Activated naive CD4-positive, alpha-beta T cell treated with anti-CD3 and anti-CD28 coated beads, Interleukin-2, amount 50 U/mL, for 24 hours (primary cell): ENCODE results near the gene CEP295NL.
"Not testable (repeated sequence)": the region's sequence is repeated elsewhere in the genome, so short reads cannot be mapped to it uniquely, and the experiment has no call there.

ENCODE experiments used
- H3K27ac Mint-ChIP-seq: one replicate; pipeline ENCODE4 v1.8.0; 2021; ENCODE audit warnings: mild to moderate bottlenecking, mixed read lengths
- H3K27me3 Mint-ChIP-seq: one replicate; pipeline ENCODE4 v1.8.0; 2021; ENCODE audit warnings: mixed read lengths
- H3K36me3 Mint-ChIP-seq: one replicate; pipeline ENCODE4 v1.8.0; 2021; ENCODE audit warnings: mixed read lengths
- H3K4me1 Mint-ChIP-seq: one replicate; pipeline ENCODE4 v1.8.0; 2021; ENCODE audit warnings: mixed read lengths
- H3K4me3 Mint-ChIP-seq: one replicate; pipeline ENCODE4 v1.8.0; 2021; ENCODE audit warnings: mild to moderate bottlenecking, mixed read lengths
- H3K9me3 Mint-ChIP-seq: one replicate; pipeline ENCODE4 v1.8.0; 2021; ENCODE audit warnings: mixed read lengths

The CEP295NL gene

DNA sequence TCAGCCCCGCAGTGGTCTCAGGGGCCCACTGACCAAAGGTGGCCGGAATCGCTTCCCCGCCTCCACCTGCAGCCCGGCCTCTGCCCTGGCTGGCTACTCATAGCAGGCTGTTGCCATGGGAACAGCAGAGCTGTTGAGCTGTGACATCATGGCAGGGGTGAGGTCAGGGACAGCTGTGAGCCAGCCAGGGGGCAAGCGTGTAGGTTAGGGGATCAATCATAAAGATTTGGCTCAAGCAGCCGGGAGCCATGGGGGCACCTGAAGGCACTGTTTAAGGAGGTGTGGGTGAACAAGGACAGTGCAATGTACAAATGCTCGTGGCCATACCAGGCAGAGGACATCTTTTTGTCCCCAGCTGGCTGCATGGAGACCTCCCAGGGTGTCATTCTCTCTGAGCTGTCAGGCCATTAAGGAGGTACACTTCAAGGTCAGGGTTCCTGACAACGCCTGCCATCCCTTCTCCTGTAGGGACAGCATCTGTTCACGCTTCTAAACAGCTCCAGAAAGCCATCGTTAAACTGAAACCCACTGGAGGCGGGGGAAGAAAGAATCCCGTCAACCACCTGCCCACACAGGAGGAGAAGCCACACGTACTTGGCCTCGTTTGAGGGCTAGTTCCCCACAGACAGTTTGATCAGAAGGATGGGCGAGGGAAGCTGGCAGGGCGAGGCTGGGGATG lies at the start of gene CEP295NL:
Gene CEP295NL, minus strand, starts transcription at position 101 of the 679 bp plus-strand sequence. CDS start 1,373 bp downstream, outside the sequence.
- H3K4me1 Mint-ChIP-seq: peaks cover 4% of the 10 kb centered on the region
- no peaks in the 10 kb centered on the region for H3K9me3 Mint-ChIP-seq
- no peak within 1 kb of the TSS for H3K4me3 Mint-ChIP-seq
- no peaks in the 10 kb centered on the region for H3K27me3 Mint-ChIP-seq
- H3K36me3 Mint-ChIP-seq: no peaks in the 10 kb centered on the region
- no peak within 1 kb of the TSS for H3K27ac Mint-ChIP-seq

DNA sequence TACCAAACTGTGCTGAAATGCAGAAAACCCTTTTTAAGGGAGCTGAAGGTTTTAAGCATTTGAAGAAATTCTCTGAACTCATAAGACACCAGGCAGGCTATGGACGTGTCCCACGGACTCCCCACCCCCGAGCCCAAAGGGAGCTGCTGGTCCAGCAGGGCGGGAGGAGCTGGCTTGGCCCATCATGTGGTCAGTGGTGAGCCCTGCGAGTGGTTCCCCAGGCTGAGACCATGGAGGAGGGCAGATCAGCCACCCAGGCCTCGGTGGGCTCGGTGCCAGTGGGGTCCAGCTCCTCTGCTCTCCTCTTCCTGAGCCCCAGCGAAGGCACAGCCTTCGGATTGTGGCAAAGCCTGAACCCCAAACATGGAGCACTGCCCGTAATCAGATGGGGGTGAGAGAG lies 49.7 kb upstream of the CEP295NL start:
- Mint-ChIP-seq H3K9me3 (no peaks in the 10 kb centered on the region), H3K27me3 (no peaks in the 10 kb centered on the region), H3K36me3 (no peaks in the 10 kb centered on the region), H3K27ac (no peak overlapping the region), H3K4me3 (no peak overlapping the region), H3K4me1 (no peaks in the 10 kb centered on the region)

- no peaks in the 10 kb centered on the region for H3K36me3 Mint-ChIP-seq
- H3K27ac Mint-ChIP-seq: no peak overlapping the region
- no peak overlapping the region for H3K4me3 Mint-ChIP-seq
- no peaks in the 10 kb centered on the region for H3K9me3 Mint-ChIP-seq
- H3K4me1 Mint-ChIP-seq: no peaks in the 10 kb centered on the region
- no peaks in the 10 kb centered on the region for H3K27me3 Mint-ChIP-seq
Observed at GRCh38 chr17:78951967-78952551, 49.1 kb upstream of the CEP295NL start.

GRCh38 chr17:78950870-78951269 lies 47.9 kb upstream of the CEP295NL start:
- Mint-ChIP-seq H3K27me3 (peaks cover 1% of the 10 kb centered on the region), H3K36me3 (no peaks in the 10 kb centered on the region), H3K4me3 (no peak overlapping the region), H3K9me3 (no peaks in the 10 kb centered on the region), H3K4me1 (no peaks in the 10 kb centered on the region), H3K27ac (no peak overlapping the region)

- Mint-ChIP-seq H3K4me1 (no peaks in the 10 kb centered on the region), H3K27ac (no peak overlapping the region), H3K36me3 (no peaks in the 10 kb centered on the region), H3K9me3 (no peaks in the 10 kb centered on the region), H3K27me3 (peaks cover 1% of the 10 kb centered on the region), H3K4me3 (no peak overlapping the region)
Observed at GRCh38 chr17:78947235-78948149, 44.5 kb upstream of the CEP295NL start.

DNA sequence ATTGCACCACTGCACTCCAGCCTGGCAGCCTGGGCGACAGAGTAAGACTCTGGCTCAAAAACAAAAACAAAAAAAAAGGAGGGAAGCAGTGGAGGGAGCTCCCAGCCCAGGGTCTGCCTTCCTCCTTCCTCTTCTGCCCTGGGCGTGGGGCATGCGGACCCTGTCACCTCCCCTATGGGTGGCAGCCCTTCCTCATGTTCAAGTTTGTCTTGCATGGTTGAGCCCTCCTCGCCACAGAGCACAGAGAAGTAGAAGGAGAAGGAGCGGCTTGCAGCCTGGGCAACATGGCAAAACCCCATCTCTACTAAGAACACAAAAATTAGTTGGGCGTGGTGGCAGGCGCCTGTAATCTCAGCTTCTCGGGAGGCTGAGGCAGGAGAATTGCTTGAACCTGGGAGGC lies 43.6 kb upstream of the CEP295NL start:
- H3K27me3 Mint-ChIP-seq: peaks cover 1% of the 10 kb centered on the region
- no peak overlapping the region for H3K4me3 Mint-ChIP-seq
- no peaks in the 10 kb centered on the region for H3K36me3 Mint-ChIP-seq
- no peaks in the 10 kb centered on the region for H3K4me1 Mint-ChIP-seq
- no peaks in the 10 kb centered on the region for H3K9me3 Mint-ChIP-seq
- H3K27ac Mint-ChIP-seq: no peak overlapping the region

- Mint-ChIP-seq H3K9me3 (no peaks in the 10 kb centered on the region), H3K27ac (no peak overlapping the region), H3K36me3 (no peaks in the 10 kb centered on the region), H3K27me3 (peaks cover 1% of the 10 kb centered on the region), H3K4me3 (no peak overlapping the region), H3K4me1 (no peaks in the 10 kb centered on the region)
Observed at GRCh38 chr17:78946131-78946530, 43.1 kb upstream of the CEP295NL start.

DNA sequence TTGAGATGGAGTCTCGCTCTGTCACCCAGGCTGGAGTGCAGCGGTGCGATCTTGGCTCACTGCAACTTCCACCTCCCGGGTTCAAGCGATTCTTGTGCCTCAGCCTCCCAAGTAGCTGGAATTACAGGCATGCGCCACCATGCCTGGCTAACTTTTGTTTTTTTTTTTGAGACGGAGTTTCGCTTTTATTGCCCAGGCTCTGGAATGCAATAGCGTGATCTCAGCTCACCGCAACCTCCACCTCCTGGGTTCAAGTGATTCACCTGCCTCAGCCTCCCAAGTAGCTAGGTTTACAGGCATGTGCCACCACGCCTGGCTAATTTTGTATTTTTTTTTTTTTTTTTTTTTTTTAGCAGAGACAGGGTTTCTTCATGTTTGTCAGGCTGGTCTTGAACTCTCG lies 42.5 kb upstream of the CEP295NL start:
- not testable (repeated sequence) for H3K27me3 Mint-ChIP-seq, H3K36me3 Mint-ChIP-seq, H3K4me1 Mint-ChIP-seq, H3K4me3 Mint-ChIP-seq, H3K9me3 Mint-ChIP-seq, H3K27ac Mint-ChIP-seq

DNA sequence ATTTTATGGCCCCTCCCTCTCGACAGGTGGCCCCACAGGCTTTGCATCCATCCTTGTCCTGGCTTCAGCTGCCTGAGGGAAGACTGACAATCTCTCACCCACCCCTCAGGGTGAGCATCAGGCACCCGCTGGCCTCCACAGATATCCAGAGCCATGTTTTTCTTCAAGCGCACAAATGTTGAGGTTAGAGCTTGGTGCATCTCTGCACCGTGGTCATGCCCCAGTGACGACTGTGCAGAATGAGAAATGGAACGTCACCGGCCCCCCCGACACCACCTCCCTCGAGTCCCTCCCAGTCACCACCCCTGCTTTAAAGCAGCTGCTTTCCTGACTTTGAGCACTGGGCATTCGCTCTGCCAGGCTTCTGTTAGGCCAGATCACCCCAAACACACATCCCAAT lies 42.0 kb upstream of the CEP295NL start:
- Mint-ChIP-seq H3K4me3 (no peak overlapping the region), H3K4me1 (no peaks in the 10 kb centered on the region), H3K36me3 (no peaks in the 10 kb centered on the region), H3K27me3 (peaks cover 1% of the 10 kb centered on the region), H3K27ac (no peak overlapping the region), H3K9me3 (no peaks in the 10 kb centered on the region)

DNA sequence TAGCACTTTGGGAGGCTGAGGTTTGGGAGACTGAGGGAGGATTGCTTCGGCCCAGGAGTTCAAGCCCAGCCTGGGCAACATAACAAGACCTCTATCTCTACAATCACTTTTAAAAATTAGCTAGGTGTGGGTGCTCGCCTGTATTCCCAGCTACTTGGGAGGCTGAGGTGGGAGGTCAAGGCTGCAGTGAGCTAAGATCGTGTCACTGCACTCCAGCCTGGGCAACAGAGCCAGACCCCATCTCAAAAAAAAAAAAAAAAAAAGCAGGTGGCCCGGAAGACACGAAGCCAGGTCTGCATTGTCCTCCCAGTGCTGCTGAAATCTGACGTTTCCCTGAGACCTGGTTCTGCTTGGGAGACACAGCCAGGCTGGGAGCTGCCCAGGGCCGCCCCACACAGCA lies 41.0 kb upstream of the CEP295NL start:
- Mint-ChIP-seq H3K27me3 (peaks cover 1% of the 10 kb centered on the region), H3K36me3 (no peaks in the 10 kb centered on the region), H3K27ac (no peak overlapping the region), H3K4me3 (no peak overlapping the region), H3K9me3 (no peaks in the 10 kb centered on the region), H3K4me1 (no peaks in the 10 kb centered on the region)

GRCh38 chr17:78940708-78941107 lies 37.7 kb upstream of the CEP295NL start:
- no peaks in the 10 kb centered on the region for H3K9me3 Mint-ChIP-seq
- no peaks in the 10 kb centered on the region for H3K36me3 Mint-ChIP-seq
- no peaks in the 10 kb centered on the region for H3K27me3 Mint-ChIP-seq
- no peak overlapping the region for H3K27ac Mint-ChIP-seq
- H3K4me3 Mint-ChIP-seq: no peak overlapping the region
- H3K4me1 Mint-ChIP-seq: no peaks in the 10 kb centered on the region

- H3K4me3 Mint-ChIP-seq: no peak overlapping the region
- H3K27me3 Mint-ChIP-seq: no peaks in the 10 kb centered on the region
Observed at GRCh38 chr17:78940258-78940657, 37.3 kb upstream of the CEP295NL start.

DNA sequence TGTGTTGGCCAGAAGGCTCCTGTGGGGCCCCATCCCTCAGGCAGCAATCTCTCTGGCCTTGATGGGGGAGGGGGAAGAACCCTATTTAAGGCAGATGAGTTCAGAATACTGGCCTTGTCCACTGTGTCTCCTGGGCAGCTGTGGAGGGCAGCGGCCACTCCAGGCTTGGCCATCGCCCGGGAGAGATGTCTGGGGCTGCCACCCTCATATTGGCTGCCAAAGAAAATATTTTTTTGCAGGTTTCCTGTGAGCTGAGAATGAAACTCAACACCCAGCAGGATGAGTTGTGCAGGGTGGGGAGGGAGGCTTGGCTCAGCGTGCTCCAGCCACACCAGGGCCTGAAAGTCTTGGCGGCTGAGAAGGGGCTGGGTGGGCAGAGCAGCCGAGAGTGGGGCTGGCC lies 36.6 kb upstream of the CEP295NL start:
- Mint-ChIP-seq H3K27me3 (no peaks in the 10 kb centered on the region), H3K4me3 (no peak overlapping the region), H3K4me1 (no peaks in the 10 kb centered on the region), H3K9me3 (no peaks in the 10 kb centered on the region), H3K27ac (no peak overlapping the region), H3K36me3 (no peaks in the 10 kb centered on the region)

More at GRCh38 chr17:78940258-78940657, 37.3 kb upstream of the CEP295NL start:
- no peak overlapping the region for H3K27ac Mint-ChIP-seq
- no peaks in the 10 kb centered on the region for H3K36me3 Mint-ChIP-seq
- no peaks in the 10 kb centered on the region for H3K4me1 Mint-ChIP-seq
- no peaks in the 10 kb centered on the region for H3K9me3 Mint-ChIP-seq

GRCh38 chr17:78937561-78937960 lies 34.6 kb upstream of the CEP295NL start:
- Mint-ChIP-seq H3K4me1 (no peaks in the 10 kb centered on the region), H3K9me3 (no peaks in the 10 kb centered on the region), H3K27me3 (no peaks in the 10 kb centered on the region), H3K4me3 (no peak overlapping the region), H3K36me3 (no peaks in the 10 kb centered on the region), H3K27ac (no peak overlapping the region)

- Mint-ChIP-seq H3K4me3 (no peak overlapping the region), H3K36me3 (no peaks in the 10 kb centered on the region), H3K27ac (no peak overlapping the region), H3K27me3 (no peaks in the 10 kb centered on the region), H3K9me3 (no peaks in the 10 kb centered on the region), H3K4me1 (no peaks in the 10 kb centered on the region)
Observed at GRCh38 chr17:78935419-78936323, 32.7 kb upstream of the CEP295NL start.
